Measurements from ENCODE around the gene BEST4.

- TF ChIP-seq CTCF (IDR thresholded peaks at IDR 0.05): no peak
- TF ChIP-seq POLR2A (IDR thresholded peaks at IDR 0.05): no peak
- TF ChIP-seq EP300 (IDR thresholded peaks at IDR 0.05): no peak
Measured at GRCh38 chr1:44786841-44787426, 1.0 kb downstream of the BEST4 start.
